Left renal cortex interstitium (tissue), 4 donors: ENCODE results near the gene PCGF3. TPM values are rescaled to one million over a fixed set of nuclear protein-coding genes. Genes with fewer than 3 reads are reported as not detected.

ENCODE experiments used
- DNase-seq, 4 donors: peaks; one replicate each; pipeline ENCODE4 v3.0.0-alpha.2; 2013; ENCODE audit warnings: low read depth in 4 of 4, low spot score in 2 of 4, missing footprints in 1 of 4
- polyA plus RNA-seq, 4 donors: library from polyadenylated mRNA; unstranded; fragments of 120-200 nt; gene quantifications; one replicate each; pipeline ENCODE4 v1.2.1, GENCODE V29; 2013; ENCODE audit not compliant: insufficient read length in 4 of 4

PCGF3 gene
- polyA plus RNA-seq, 4 donors, result 56.8 to 102 (median 81.9) TPM

- DNase-seq, result no peak
Measured at GRCh38 chr4:819401-820229, 114.0 kb downstream of the PCGF3 start.

Other genes with a start within 250 kb of the PCGF3 start
- gene ZNF721, start 206.7 kb upstream of the PCGF3 start, polyA plus RNA-seq, result 10 to 100 TPM; 36.2 to 45.5 (median 41.2) TPM
- gene PIGG, start 206.6 kb upstream of the PCGF3 start, polyA plus RNA-seq, result 10 to 100 TPM; 41.1 to 85.9 (median 65.8) TPM
- under 1 TPM in 2 of 4 donors, not detected in 2; 0.10 to 0.14 TPM for gene TMEM271, start 129.5 kb upstream of the PCGF3 start, polyA plus RNA-seq
- 10 to 100 TPM; 30.0 to 50.5 (median 41.4) TPM for gene PDE6B, start 80.3 kb upstream of the PCGF3 start, polyA plus RNA-seq
- gene ATP5ME, start 31.6 kb upstream of the PCGF3 start, polyA plus RNA-seq, result 100 to 1,000 TPM; 267 to 367 (median 284) TPM
- 10 to 100 TPM; 16.3 to 23.6 (median 18.8) TPM for gene MYL5, start 31.3 kb upstream of the PCGF3 start, polyA plus RNA-seq
- 1 to 10 TPM; 3.7 to 7.1 (median 5.0) TPM for gene SLC49A3, start 16.7 kb upstream of the PCGF3 start, polyA plus RNA-seq
- gene CPLX1, start 120.3 kb downstream of the PCGF3 start, polyA plus RNA-seq, result 1 to 10 TPM; 1.5 to 4.1 (median 3.0) TPM
- 10 to 100 TPM; 47.4 to 91.5 (median 70.5) TPM for gene GAK, start 226.5 kb downstream of the PCGF3 start, polyA plus RNA-seq
- gene TMEM175, start 226.6 kb downstream of the PCGF3 start, polyA plus RNA-seq, result 10 to 100 TPM; 23.1 to 32.3 (median 27.3) TPM